ENCODE measurements around the gene ALG2.

Gene ALG2

GRCh38 chr9:99167119-99167518, 54.6 kb downstream of the ALG2 start:
- no peaks in the 10 kb centered on the region for H3K36me3 ChIP-seq (ENCODE audit: control insufficient read depth in 2 of 2, insufficient read depth in 2 of 2, low read length in 2 of 2)
- peaks cover 0 to 3% of the 10 kb centered on the region in 2 donors for H3K27me3 ChIP-seq (ENCODE audit: control insufficient read depth in 2 of 2, insufficient read depth in 2 of 2, low read length in 2 of 2)
- no peak overlapping the region for H3K27ac ChIP-seq (ENCODE audit: low read depth in 2 of 2, low read length in 2 of 2)
- no peak overlapping the region for H3K4me3 ChIP-seq (ENCODE audit: low read length in 2 of 2)
- H3K9me3 ChIP-seq (ENCODE audit: control insufficient read depth in 2 of 2, low read length in 2 of 2), result no peaks in the 10 kb centered on the region
- no peaks in the 10 kb centered on the region for H3K4me1 ChIP-seq (ENCODE audit: control insufficient read depth in 2 of 2, insufficient read depth in 2 of 2, low read length in 2 of 2)
- no peak overlapping the region for H3K9ac ChIP-seq (ENCODE audit: low read depth in 1 of 2, low read length in 2 of 2)
